HepG2 (cell line): ENCODE measurements around the gene ANKS1A. TPM values are rescaled to one million over a fixed set of nuclear protein-coding genes. Genes with fewer than 3 reads are reported as not detected.

Source experiments
- AKAP8 ChIP-seq: sonication (generic); formaldehyde crosslinking; IDR thresholded peaks from 2 replicates; pipeline ENCODE4 v1.5.1; 2020; ENCODE audit warnings: mild to moderate bottlenecking, missing genetic modification reagents
- CBX5 ChIP-seq: sonication (generic); formaldehyde crosslinking; IDR thresholded peaks from 2 replicates; pipeline ENCODE4 v1.4.0; 2020; ENCODE audit warnings: missing genetic modification reagents, borderline replicate concordance
- HES4 ChIP-seq: sonication (generic); formaldehyde crosslinking; IDR thresholded peaks from 2 replicates; pipeline ENCODE4 v1.9.0; 2021; ENCODE audit warnings: mild to moderate bottlenecking, missing genetic modification reagents, borderline replicate concordance
- HOXA9 ChIP-seq: sonication (generic); formaldehyde crosslinking; IDR thresholded peaks from 2 replicates; pipeline ENCODE4 v1.8.1; 2022; ENCODE audit warnings: missing genetic modification reagents, mild to moderate bottlenecking, moderate library complexity, borderline replicate concordance
- NCOA1 ChIP-seq: sonication (generic); formaldehyde crosslinking; IDR thresholded peaks from 2 replicates; pipeline ENCODE4 v1.9.0; 2021; ENCODE audit warnings: missing genetic modification reagents
- SRSF1 ChIP-seq: fragments of 200-400 bp; formaldehyde crosslinking; optimal IDR thresholded peaks from 2 replicates; pipeline ENCODE3; 2017; ENCODE audit warnings: mild to moderate bottlenecking, low read depth, low read length, moderate library complexity
- TEAD3 ChIP-seq: optimal IDR thresholded peaks from 2 replicates; pipeline ENCODE3; 2016; ENCODE audit warnings: borderline replicate concordance
- ZBTB7A ChIP-seq: sonication (generic); formaldehyde crosslinking; IDR thresholded peaks from 2 replicates; pipeline ENCODE4 v1.8.0; 2022; ENCODE audit warnings: mild to moderate bottlenecking, missing genetic modification reagents
- ZNF24 ChIP-seq: fragments of 450-650 bp; IDR thresholded peaks from 2 replicates; pipeline ENCODE4 v1.6.1; 2017; ENCODE audit warnings: antibody characterized with exemption, mild to moderate bottlenecking
- ZNF557 ChIP-seq: sonication (generic); formaldehyde crosslinking; IDR thresholded peaks from 2 replicates; pipeline ENCODE4 v1.4.0; 2020; ENCODE audit warnings: missing genetic modification reagents
- ZNF567 ChIP-seq: sonication (generic); formaldehyde crosslinking; IDR thresholded peaks from 2 replicates; pipeline ENCODE4 v1.8.1; 2023; ENCODE audit warnings: mild to moderate bottlenecking, missing genetic modification reagents, borderline replicate concordance
- ZSCAN25 ChIP-seq: sonication (generic); formaldehyde crosslinking; IDR thresholded peaks from 2 replicates; pipeline ENCODE4 v1.8.0; 2022; ENCODE audit warnings: mild to moderate bottlenecking, missing genetic modification reagents
- ZZZ3 ChIP-seq: sonication (generic); formaldehyde crosslinking; IDR thresholded peaks from 2 replicates; pipeline ENCODE4 v1.4.0; 2020; ENCODE audit warnings: missing genetic modification reagents, mild to moderate bottlenecking, borderline replicate concordance
- polyA plus RNA-seq, 8 experiments: library from polyadenylated mRNA; depleted of rRNA in 3 of 8; stranded (reverse) in 7 of 8; unstranded in 1 of 8; fragments of >200 nt; fragmentation: Illumina TruSeq in 4 of 8; extraction: Trizol in 4 of 8; gene quantifications; 2 replicates each; pipeline versions ENCODE4 v1.2.1 to v1.2.3, GENCODE V29; 2011 to 2016; ENCODE audit warnings: low read depth in 4 of 8, missing spikeins in 1 of 8, mixed read lengths in 1 of 8; ENCODE audit not compliant: insufficient read depth in 1 of 8
- total RNA-seq, 5 experiments: library from RNA; depleted of rRNA; stranded (reverse); fragments of >200 nt; fragmentation: Illumina TruSeq; extraction: Trizol; gene quantifications; 2 replicates each; pipeline ENCODE4 v1.2.3, GENCODE V29; 2016; ENCODE audit warnings: low read depth in 1 of 5
- TF ChIP-seq, protein P1 (sequence below): sonication (generic); formaldehyde crosslinking; IDR thresholded peaks from 2 replicates; pipeline ENCODE4 v1.4.0; 2020; ENCODE audit warnings: missing genetic modification reagents, borderline replicate concordance
- TF ChIP-seq, protein P2 (sequence below): sonication (generic); formaldehyde crosslinking; IDR thresholded peaks from 2 replicates; pipeline ENCODE4 v1.4.0; 2020; ENCODE audit warnings: missing genetic modification reagents
- TF ChIP-seq, protein P3 (sequence below): IDR thresholded peaks from 2 replicates; pipeline ENCODE4 v1.6.1; 2016; ENCODE audit warnings: low read depth, borderline replicate concordance
- TF ChIP-seq, protein P4 (sequence below): sonication (generic); formaldehyde crosslinking; IDR thresholded peaks from 2 replicates; pipeline ENCODE4 v1.5.1; 2020; ENCODE audit warnings: missing genetic modification reagents, mild to moderate bottlenecking, borderline replicate concordance
- TF ChIP-seq, protein P5 (sequence below): sonication (generic); formaldehyde crosslinking; IDR thresholded peaks from 2 replicates; pipeline ENCODE4 v1.9.0; 2021; ENCODE audit warnings: missing genetic modification reagents, mild to moderate bottlenecking, borderline replicate concordance
- TF ChIP-seq, protein P6 (sequence below): sonication (generic); formaldehyde crosslinking; IDR thresholded peaks from 2 replicates; pipeline ENCODE4 v1.4.0; 2020; ENCODE audit warnings: mild to moderate bottlenecking, missing genetic modification reagents
- TF ChIP-seq, protein P7 (sequence below): sonication (generic); IDR thresholded peaks from 2 replicates; pipeline ENCODE4 v1.6.1; 2016; ENCODE audit warnings: low read depth, borderline replicate concordance

ANKS1A gene
- total and polyA plus RNA-seq, 2 of the 13 experiments (the other 11 are each of a cell fraction or from before 2014, with no cell fraction given) = 7.2 to 15.1 TPM

DNA sequence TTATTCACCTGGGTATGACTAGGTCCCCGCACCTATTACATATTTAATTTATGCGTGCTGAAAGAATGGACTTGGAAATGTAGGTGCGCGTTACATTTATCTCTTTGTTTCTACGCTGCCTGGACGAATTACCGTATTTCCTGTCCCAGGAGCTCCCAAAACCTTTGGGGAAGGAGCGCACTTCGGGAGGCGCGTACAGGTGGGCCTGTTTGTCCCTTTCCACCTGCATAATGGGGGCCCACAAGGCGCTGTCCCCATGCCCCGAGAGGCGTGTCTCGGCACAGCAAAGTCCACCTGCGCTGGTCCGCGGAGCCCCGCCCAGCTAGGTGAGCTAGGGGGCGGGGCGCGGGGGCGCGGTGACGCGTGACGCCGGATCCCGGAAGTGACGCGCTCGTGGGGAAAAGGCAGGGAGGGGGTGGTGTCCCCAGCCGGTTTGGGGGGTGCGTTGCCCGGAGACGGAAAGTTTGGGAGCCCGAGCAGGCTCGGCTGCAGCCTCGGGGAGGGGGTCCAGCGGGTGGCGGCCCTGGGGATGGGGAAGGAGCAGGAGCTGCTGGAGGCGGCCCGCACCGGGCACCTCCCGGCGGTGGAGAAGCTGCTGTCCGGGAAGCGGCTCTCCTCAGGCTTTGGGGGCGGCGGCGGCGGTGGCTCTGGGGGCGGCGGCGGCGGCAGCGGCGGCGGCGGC is at the start of gene ANKS1A (continued):
- TF ChIP-seq, protein P1, sequence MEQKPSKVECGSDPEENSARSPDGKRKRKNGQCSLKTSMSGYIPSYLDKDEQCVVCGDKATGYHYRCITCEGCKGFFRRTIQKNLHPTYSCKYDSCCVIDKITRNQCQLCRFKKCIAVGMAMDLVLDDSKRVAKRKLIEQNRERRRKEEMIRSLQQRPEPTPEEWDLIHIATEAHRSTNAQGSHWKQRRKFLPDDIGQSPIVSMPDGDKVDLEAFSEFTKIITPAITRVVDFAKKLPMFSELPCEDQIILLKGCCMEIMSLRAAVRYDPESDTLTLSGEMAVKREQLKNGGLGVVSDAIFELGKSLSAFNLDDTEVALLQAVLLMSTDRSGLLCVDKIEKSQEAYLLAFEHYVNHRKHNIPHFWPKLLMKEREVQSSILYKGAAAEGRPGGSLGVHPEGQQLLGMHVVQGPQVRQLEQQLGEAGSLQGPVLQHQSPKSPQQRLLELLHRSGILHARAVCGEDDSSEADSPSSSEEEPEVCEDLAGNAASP = no peak; the same call in 1 of the 2 replicates
- TF ChIP-seq ZNF557 (no peak), TEAD3 (CRISPR knock-in tag) (peak; percentile 46), SRSF1 (no peak), NCOA1 (CRISPR knock-in tag) (no peak), CBX5 (CRISPR knock-in tag) (no peak), ZZZ3 (CRISPR knock-in tag) (no peak; the same call in 1 of the 2 replicates), HOXA9 (CRISPR knock-in tag) (no peak), ZNF24 (no peak), ZSCAN25 (no peak), HES4 (CRISPR knock-in tag) (peak; percentile 62; the same call in 1 of the 2 replicates), AKAP8 (no peak), ZNF567 (CRISPR knock-in tag) (peak; percentile 59; the same call in 1 of the 2 replicates), ZBTB7A (CRISPR knock-in tag) (no peak)
- TF ChIP-seq, protein P2, sequence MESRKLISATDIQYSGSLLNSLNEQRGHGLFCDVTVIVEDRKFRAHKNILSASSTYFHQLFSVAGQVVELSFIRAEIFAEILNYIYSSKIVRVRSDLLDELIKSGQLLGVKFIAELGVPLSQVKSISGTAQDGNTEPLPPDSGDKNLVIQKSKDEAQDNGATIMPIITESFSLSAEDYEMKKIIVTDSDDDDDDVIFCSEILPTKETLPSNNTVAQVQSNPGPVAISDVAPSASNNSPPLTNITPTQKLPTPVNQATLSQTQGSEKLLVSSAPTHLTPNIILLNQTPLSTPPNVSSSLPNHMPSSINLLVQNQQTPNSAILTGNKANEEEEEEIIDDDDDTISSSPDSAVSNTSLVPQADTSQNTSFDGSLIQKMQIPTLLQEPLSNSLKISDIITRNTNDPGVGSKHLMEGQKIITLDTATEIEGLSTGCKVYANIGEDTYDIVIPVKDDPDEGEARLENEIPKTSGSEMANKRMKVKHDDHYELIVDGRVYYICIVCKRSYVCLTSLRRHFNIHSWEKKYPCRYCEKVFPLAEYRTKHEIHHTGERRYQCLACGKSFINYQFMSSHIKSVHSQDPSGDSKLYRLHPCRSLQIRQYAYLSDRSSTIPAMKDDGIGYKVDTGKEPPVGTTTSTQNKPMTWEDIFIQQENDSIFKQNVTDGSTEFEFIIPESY (CRISPR knock-in tag) = no peak
- TF ChIP-seq, protein P3, sequence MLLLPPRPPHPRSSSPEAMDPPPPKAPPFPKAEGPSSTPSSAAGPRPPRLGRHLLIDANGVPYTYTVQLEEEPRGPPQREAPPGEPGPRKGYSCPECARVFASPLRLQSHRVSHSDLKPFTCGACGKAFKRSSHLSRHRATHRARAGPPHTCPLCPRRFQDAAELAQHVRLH (CRISPR knock-in tag) = 0 out of 2 replicates have a peak, but pooled peaks have one; percentile 45
- TF ChIP-seq, protein P4, sequence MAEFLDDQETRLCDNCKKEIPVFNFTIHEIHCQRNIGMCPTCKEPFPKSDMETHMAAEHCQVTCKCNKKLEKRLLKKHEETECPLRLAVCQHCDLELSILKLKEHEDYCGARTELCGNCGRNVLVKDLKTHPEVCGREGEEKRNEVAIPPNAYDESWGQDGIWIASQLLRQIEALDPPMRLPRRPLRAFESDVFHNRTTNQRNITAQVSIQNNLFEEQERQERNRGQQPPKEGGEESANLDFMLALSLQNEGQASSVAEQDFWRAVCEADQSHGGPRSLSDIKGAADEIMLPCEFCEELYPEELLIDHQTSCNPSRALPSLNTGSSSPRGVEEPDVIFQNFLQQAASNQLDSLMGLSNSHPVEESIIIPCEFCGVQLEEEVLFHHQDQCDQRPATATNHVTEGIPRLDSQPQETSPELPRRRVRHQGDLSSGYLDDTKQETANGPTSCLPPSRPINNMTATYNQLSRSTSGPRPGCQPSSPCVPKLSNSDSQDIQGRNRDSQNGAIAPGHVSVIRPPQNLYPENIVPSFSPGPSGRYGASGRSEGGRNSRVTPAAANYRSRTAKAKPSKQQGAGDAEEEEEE (CRISPR knock-in tag) = no peak
- TF ChIP-seq, protein P5, sequence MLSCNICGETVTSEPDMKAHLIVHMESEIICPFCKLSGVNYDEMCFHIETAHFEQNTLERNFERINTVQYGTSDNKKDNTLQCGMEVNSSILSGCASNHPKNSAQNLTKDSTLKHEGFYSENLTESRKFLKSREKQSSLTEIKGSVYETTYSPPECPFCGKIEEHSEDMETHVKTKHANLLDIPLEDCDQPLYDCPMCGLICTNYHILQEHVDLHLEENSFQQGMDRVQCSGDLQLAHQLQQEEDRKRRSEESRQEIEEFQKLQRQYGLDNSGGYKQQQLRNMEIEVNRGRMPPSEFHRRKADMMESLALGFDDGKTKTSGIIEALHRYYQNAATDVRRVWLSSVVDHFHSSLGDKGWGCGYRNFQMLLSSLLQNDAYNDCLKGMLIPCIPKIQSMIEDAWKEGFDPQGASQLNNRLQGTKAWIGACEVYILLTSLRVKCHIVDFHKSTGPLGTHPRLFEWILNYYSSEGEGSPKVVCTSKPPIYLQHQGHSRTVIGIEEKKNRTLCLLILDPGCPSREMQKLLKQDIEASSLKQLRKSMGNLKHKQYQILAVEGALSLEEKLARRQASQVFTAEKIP = no peak
- TF ChIP-seq, protein P6, sequence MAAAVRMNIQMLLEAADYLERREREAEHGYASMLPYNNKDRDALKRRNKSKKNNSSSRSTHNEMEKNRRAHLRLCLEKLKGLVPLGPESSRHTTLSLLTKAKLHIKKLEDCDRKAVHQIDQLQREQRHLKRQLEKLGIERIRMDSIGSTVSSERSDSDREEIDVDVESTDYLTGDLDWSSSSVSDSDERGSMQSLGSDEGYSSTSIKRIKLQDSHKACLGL = peak; percentile 84
- TF ChIP-seq, protein P7, sequence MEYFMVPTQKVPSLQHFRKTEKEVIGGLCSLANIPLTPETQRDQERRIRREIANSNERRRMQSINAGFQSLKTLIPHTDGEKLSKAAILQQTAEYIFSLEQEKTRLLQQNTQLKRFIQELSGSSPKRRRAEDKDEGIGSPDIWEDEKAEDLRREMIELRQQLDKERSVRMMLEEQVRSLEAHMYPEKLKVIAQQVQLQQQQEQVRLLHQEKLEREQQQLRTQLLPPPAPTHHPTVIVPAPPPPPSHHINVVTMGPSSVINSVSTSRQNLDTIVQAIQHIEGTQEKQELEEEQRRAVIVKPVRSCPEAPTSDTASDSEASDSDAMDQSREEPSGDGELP = peak; percentile 26; the same call in 1 of the 2 replicates
